OCI-LY7 (cell line): ENCODE data around the gene ARHGAP4.

ENCODE experiments used
- EZH2phosphoT487 ChIP-seq: fragments of 200-600 bp; sonication (generic); IDR thresholded peaks from 2 replicates; pipeline ENCODE4 v1.6.1; 2018; ENCODE audit warnings: low read depth, borderline replicate concordance, mild to moderate bottlenecking, mixed run types, antibody characterized with exemption, low read length, moderate library complexity, mixed read lengths
- TF ChIP-seq, protein P1 (sequence below): fragments of 200-600 bp; sonication (generic); conservative IDR thresholded peaks from 2 replicates; pipeline ENCODE4 v1.5.1; 2014; ENCODE audit warnings: mild to moderate bottlenecking, antibody characterized with exemption, low read length, moderate library complexity, mixed read lengths

DNA sequence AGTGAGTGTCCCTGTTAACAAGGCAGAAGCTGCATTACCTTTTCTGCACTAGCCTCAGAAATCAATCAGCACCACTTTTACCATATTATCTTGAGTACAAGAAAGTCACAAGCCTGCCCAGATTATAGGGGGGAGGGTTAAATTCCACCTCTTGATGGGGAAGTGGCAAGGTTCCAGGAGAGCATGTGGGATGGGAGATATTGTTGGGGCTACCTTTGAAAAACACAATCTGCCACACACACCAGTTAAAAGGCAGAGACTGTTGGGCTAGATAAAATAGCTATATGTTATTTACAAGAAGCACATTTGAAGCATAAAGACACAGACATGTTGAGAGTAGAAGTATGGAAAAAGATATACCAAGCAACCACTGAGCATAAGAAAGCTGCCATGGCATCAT is 28.2 kb downstream of the ARHGAP4 start:
- TF ChIP-seq, protein P1, sequence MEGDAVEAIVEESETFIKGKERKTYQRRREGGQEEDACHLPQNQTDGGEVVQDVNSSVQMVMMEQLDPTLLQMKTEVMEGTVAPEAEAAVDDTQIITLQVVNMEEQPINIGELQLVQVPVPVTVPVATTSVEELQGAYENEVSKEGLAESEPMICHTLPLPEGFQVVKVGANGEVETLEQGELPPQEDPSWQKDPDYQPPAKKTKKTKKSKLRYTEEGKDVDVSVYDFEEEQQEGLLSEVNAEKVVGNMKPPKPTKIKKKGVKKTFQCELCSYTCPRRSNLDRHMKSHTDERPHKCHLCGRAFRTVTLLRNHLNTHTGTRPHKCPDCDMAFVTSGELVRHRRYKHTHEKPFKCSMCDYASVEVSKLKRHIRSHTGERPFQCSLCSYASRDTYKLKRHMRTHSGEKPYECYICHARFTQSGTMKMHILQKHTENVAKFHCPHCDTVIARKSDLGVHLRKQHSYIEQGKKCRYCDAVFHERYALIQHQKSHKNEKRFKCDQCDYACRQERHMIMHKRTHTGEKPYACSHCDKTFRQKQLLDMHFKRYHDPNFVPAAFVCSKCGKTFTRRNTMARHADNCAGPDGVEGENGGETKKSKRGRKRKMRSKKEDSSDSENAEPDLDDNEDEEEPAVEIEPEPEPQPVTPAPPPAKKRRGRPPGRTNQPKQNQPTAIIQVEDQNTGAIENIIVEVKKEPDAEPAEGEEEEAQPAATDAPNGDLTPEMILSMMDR, result no peak
- TF ChIP-seq EZH2phosphoT487, result no peak
